A673 (cell line): ENCODE measurements around the gene MMP1. TPM values are rescaled to one million over a fixed set of nuclear protein-coding genes. Genes with fewer than 3 reads are reported as not detected.
A peak's percentile ranks its signal among the peaks of the same experiment; 100 is the strongest.

Source experiments
- BruUV-seq: library from RNA; stranded (reverse); fragments of 400-500 nt; replicated peaks from 2 replicates; lab custom pipeline; 2021; lab: Mats Ljungman, UMichigan
- CTCF ChIA-PET: fragments of 300-600 bp; sonication (Branson Sonifier 250); formaldehyde crosslinking; loops from one replicate; lab custom pipeline; 2022; ENCODE audit warnings: antibody characterized with exemption; lab: Charles Lee
- POLR2A ChIA-PET: fragments of 300-600 bp; sonication (Branson Sonifier 250); formaldehyde crosslinking; loops from one replicate; lab custom pipeline; 2022; ENCODE audit warnings: antibody characterized with exemption; ENCODE audit not compliant: low non-redundant PET; lab: Charles Lee
- DNase-seq: peaks from one replicate; pipeline ENCODE4 v3.0.0-alpha.2; 2015; ENCODE audit warnings: low spot score
- H3K27ac ChIP-seq: fragments of 200-600 bp; sonication (generic); 2 replicates; pipeline ENCODE4 v1.5.1; 2016; ENCODE audit warnings: mixed run types, low read depth, mild to moderate bottlenecking, mixed read lengths, antibody characterized with exemption, low read length; ENCODE audit not compliant: poor library complexity, severe bottlenecking
- H3K27me3 ChIP-seq: fragments of 200-600 bp; sonication (generic); replicated peaks from 2 replicates; pipeline ENCODE4 v1.6.1; 2017; ENCODE audit warnings: mixed run types, low read depth, mild to moderate bottlenecking, mixed read lengths, antibody characterized with exemption, low read length; ENCODE audit not compliant: insufficient read depth, poor library complexity
- H3K36me3 ChIP-seq: fragments of 200-600 bp; sonication (generic); 2 replicates; pipeline ENCODE4 v1.6.1; 2016; ENCODE audit warnings: mixed run types, mild to moderate bottlenecking, mixed read lengths, antibody characterized with exemption, low read length; ENCODE audit not compliant: insufficient read depth, poor library complexity, severe bottlenecking
- H3K4me1 ChIP-seq: fragments of 200-600 bp; sonication (generic); 2 replicates; pipeline ENCODE4 v1.6.1; 2017; ENCODE audit warnings: mixed run types, mild to moderate bottlenecking, mixed read lengths, antibody characterized with exemption, low read length; ENCODE audit not compliant: insufficient read depth, poor library complexity, severe bottlenecking
- H3K4me3 ChIP-seq: fragments of 200-600 bp; sonication (generic); 2 replicates; pipeline ENCODE4 v1.5.1; 2016; ENCODE audit warnings: low read depth, mixed run types, mild to moderate bottlenecking, mixed read lengths, low read length; ENCODE audit not compliant: poor library complexity, severe bottlenecking
- H3K9me3 ChIP-seq: fragments of 200-600 bp; sonication (generic); 2 replicates; pipeline ENCODE4 v1.6.1; 2016; ENCODE audit warnings: mixed run types, low read depth, mild to moderate bottlenecking, mixed read lengths, antibody characterized with exemption, low read length; ENCODE audit not compliant: poor library complexity, severe bottlenecking
- CTCF ChIP-seq: fragments of 300-800, 200-600 bp; sonication (generic); conservative IDR thresholded peaks from 2 replicates; pipeline ENCODE4 v1.5.1; 2017; ENCODE audit warnings: low read depth, mild to moderate bottlenecking, antibody characterized with exemption, low read length, moderate library complexity, mixed read lengths
- EZH2 ChIP-seq: fragments of 200-600 bp; sonication (generic); IDR thresholded peaks from 2 replicates; pipeline ENCODE4 v1.6.1; 2017; ENCODE audit warnings: borderline replicate concordance, low read depth, mild to moderate bottlenecking, mixed read lengths, antibody characterized with exemption, low read length; ENCODE audit not compliant: poor library complexity, severe bottlenecking
- intact Hi-C: fragments of 100-400 bp; cut with micrococcal nuclease; formaldehyde crosslinking; loops from one replicate; pipeline ENCODE4 v1.10.0; 2022; ENCODE audit not compliant: unreplicated experiment
- total RNA-seq: library from RNA; stranded (reverse); gene quantifications from 2 replicates; pipeline ENCODE4 v1.2.3, GENCODE V29; 2021

Gene MMP1
- total RNA-seq, 1 experiment from 2014 or later: 815 TPM

- no peak for TF ChIP-seq EZH2
- TF ChIP-seq CTCF: no peak
- Histone ChIP-seq H3K36me3 (no peaks in the 10 kb centered on the region), H3K27me3 (no peaks in the 10 kb centered on the region), H3K4me3 (no peak overlapping the region), H3K9me3 (no peaks in the 10 kb centered on the region), H3K4me1 (peaks cover 15% of the 10 kb centered on the region), H3K27ac (peak overlapping the region; percentile 58)
- POLR2A ChIA-PET: no interaction called here
- BruUV-seq: no TSS peak
- intact Hi-C loops: no loop called here
- no peak for DNase-seq
- CTCF ChIA-PET: no interaction called here
Measured at GRCh38 chr11:102830001-102830727, 32.2 kb upstream of the MMP1 start.

GRCh38 chr11:102829316-102830000 lies 31.5 kb upstream of the MMP1 start:
- Histone ChIP-seq H3K4me3 (peak overlapping the region; percentile 12), H3K27ac (peak overlapping the region; percentile 58), H3K36me3 (no peaks in the 10 kb centered on the region), H3K9me3 (no peaks in the 10 kb centered on the region), H3K27me3 (no peaks in the 10 kb centered on the region), H3K4me1 (peaks cover 15% of the 10 kb centered on the region)
- DNase-seq: peak; percentile 81
- ChIA-PET CTCF (no interaction called here), POLR2A (no interaction called here)
- intact Hi-C loops: no loop called here
- TF ChIP-seq EZH2 (no peak), CTCF (no peak)
- BruUV-seq: no TSS peak

GRCh38 chr11:102824556-102824955 lies 26.6 kb upstream of the MMP1 start:
- ChIA-PET POLR2A (no interaction called here), CTCF (no interaction called here)
- intact Hi-C loops: no loop called here
- H3K36me3 ChIP-seq: no peaks in the 10 kb centered on the region
- H3K27ac ChIP-seq: no peak overlapping the region
- H3K27me3 ChIP-seq: no peaks in the 10 kb centered on the region
- BruUV-seq: no TSS peak
- no peak for DNase-seq
- H3K4me1 ChIP-seq: peaks cover 6% of the 10 kb centered on the region
- no peaks in the 10 kb centered on the region for H3K9me3 ChIP-seq
- no peak overlapping the region for H3K4me3 ChIP-seq
- no peak for TF ChIP-seq EZH2
- no peak for TF ChIP-seq CTCF
